Left renal cortex interstitium (tissue), 4 donors: Measurements from ENCODE around the gene AMFR. TPM values are rescaled to one million over a fixed set of nuclear protein-coding genes. Genes with fewer than 3 reads are reported as not detected.

ENCODE experiments used
- DNase-seq, 4 donors: peaks; one replicate each; pipeline ENCODE4 v3.0.0-alpha.2; 2013; ENCODE audit warnings: low read depth in 4 of 4, low spot score in 2 of 4, missing footprints in 1 of 4
- polyA plus RNA-seq, 4 donors: library from polyadenylated mRNA; unstranded; fragments of 120-200 nt; gene quantifications; one replicate each; pipeline ENCODE4 v1.2.1, GENCODE V29; 2013; ENCODE audit not compliant: insufficient read length in 4 of 4

Gene AMFR
- polyA plus RNA-seq, 4 donors: 132 to 144 (median 133) TPM

- DNase-seq: no peak
Measured at GRCh38 chr16:56337131-56337857, 88.1 kb downstream of the AMFR start.

DNA sequence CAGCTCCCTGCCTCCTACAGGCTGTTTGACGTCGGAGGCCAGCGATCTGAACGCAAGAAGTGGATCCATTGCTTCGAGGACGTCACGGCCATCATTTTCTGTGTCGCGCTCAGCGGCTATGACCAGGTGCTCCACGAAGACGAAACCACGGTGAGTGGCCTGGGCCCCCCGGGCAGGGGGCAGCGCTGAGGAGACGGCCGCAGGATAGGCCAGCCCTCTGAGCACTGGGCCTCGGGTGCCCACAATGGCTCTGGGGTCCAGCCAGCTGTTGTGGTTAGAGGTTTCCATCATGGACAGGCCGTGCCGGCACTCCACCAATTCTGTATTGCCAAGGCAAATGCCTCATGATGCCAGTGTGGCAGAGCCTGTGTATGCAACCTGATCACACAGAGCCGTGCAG is 88.6 kb downstream of the AMFR start:
- no peak for DNase-seq

GRCh38 chr16:56336071-56336688 is 89.2 kb downstream of the AMFR start:
- DNase-seq: no peak

DNA sequence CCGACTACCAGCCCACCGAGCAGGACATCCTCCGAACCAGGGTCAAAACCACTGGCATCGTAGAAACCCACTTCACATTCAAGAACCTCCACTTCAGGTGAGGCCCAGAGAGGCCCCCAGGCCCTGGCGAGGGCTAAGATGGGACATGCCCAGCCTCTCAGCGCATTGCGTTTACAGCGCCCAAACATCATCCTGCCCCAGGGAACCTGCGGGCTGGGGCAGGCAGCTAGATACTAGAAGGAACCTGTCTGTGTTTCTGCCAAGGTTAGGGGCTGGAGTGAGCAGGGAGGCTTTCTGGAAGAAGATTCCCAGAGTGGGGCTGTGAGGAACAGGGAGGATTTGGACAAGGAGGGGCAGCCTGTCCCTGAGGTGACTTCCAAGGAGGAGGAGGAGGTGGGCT is 90.6 kb downstream of the AMFR start:
- DNase-seq: no peak

GRCh38 chr16:56332464-56333079 is 92.8 kb downstream of the AMFR start:
- DNase-seq: no peak

- no peak for DNase-seq
Measured at GRCh38 chr16:56331915-56332314, 93.4 kb downstream of the AMFR start.

DNA sequence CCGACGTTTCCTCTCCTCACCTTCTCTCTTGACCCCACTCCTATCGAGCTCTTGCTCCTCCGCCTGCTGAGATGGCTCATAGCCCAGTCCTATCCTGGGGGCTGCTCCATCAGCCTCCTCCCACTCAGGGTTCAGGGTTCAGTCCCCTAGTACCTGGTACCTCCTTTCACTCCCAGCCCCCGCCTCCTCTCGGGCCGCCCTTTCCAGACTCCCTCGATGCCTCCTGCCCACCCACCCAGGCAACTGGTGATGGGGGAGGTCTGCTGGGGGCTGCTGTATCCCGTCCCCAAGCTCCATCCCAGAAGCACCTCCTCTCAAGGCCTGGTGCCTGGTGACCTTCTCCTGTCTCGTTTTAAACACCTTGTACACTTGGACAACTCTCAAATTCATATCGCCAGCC is 93.9 kb downstream of the AMFR start:
- no peak for DNase-seq

DNA sequence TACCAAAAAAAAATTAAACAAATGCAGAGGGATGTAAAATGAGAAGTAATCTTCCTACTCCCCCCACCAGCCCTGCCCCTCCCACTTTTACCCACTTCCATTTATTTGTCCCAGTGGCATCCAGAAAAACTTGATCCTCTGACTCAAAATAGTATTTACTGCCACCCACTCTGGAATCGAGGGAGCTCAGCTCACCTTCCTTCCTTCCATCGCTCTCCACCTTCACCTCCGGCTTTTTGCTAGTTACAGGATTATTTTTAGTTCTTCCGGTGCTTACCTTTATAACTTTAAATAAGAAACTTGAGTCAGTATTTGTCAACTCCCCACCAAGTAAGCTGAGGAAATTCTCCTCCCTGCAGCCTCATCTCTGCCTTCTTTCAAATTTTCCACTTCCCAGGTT is 94.9 kb downstream of the AMFR start:
- DNase-seq: no peak

- DNase-seq: no peak
Measured at GRCh38 chr16:56329887-56330286, 95.5 kb downstream of the AMFR start.

DNA sequence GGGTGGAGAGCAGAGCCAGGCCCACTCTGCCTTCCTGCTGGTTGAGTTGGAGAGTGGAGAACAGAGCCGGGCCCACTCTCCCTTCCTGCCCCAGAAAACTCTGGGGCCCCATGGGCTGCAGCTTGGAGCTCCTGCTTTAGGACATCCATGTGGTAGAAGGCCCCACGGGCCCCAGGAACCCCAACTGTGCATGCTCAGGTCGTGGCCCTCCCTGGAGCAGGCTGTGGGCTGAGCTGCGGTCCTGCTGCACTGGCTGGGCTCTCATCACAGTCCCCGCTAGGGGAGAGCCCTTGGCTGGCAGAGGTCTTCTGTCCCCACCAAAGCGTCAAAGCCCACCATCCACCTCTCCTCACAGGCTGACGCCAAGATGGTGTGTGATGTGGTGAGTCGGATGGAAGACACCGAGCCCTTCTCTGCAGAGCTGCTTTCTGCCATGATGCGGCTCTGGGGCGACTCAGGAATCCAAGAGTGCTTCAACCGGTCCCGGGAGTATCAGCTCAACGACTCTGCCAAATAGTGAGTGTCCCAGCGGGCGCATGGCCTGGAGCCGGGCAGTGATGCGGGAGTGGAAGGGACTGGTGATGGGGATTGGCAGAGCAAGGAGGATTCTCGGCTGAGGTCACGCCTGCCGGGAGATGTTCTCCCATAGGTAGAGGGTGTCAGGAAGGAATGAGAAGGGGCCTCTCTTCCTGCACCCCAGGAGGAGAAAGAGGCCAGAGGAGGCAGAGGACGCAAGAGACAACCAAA is 96.9 kb downstream of the AMFR start:
- DNase-seq: no peak

DNA sequence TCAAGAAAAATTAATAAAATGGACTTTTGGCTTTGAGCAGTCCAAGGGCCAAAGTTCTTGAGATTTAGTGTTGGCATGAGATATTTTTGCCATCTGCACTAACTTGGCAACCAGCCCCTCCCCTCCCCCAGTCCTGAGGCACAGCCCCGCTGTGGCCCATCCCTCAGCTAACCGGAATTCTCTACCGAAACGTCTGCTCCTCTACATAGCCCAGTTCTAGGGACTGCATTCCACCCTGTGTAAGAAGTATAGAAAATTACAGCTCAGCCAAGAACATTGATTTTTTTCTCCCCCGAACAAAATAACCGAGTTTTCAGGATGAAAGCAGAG is 97.5 kb downstream of the AMFR start:
- DNase-seq: no peak

DNA sequence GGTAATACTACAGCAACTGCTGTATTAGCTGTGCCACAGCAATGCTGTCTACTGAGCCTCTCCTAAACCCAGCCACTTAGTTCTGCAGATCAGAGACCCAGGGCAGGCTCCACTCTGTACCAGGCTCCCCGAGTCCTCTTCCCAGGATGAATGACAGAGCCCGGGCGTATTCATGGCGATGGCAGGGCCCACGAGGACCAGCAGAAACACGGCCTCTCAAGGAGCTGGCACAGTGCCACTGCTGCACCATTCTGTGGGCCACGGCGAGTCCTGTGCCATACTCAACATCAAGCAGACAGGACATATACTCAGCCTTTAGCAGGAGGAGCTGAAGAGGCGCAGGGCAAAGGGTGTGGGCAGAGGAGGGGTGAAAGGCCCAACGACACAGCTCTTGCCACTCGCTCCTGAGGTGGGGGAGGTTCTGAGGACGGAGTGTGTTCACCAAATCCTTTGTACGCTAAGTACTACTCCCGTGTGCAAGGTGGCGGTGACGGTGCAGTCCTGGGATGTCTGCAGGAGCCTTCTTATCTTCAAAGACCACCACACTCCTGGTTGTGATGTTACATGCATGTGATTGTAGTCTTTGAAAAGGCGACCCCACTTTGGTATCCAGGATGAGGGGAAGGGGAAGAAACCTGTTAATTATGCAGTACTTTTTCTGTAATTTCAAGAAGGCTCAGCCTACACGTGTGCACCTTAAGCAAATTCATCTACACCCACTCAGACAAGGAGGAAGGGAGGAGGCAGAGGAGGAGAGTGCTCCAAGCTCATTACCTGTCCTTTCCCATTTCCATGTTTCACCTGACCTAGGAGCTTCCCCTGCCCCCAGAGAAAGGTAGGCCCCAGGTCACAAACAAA is 98.0 kb downstream of the AMFR start:
- no peak for DNase-seq

GRCh38 chr16:56325956-56326355 is 99.4 kb downstream of the AMFR start:
- DNase-seq: no peak

DNA sequence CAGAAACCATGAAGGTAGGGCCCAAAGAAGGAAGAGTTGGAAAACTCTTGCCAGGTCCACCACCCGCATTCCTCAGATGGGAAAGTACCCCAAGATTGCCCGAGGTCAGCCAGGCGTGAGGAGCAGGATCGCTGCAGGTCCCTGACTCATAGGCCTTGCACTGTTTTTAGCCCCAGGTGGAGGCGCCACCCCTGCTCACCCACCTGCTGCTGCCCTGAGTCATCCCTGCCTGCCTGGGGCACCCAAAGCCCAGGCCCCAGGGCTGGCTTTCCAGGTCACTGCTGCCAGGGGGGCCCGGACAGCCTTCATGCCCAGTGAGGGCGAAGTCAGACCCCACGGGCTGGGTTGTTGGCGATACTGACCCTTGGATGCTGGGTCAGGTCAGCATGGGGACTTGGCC is 100.9 kb downstream of the AMFR start:
- DNase-seq: no peak

GRCh38 chr16:56321571-56321970 is 103.8 kb downstream of the AMFR start:
- DNase-seq: no peak

GRCh38 chr16:56320811-56321558 is 104.4 kb downstream of the AMFR start:
- DNase-seq: no peak

- DNase-seq: no peak
Measured at GRCh38 chr16:56320056-56320455, 105.3 kb downstream of the AMFR start.

DNA sequence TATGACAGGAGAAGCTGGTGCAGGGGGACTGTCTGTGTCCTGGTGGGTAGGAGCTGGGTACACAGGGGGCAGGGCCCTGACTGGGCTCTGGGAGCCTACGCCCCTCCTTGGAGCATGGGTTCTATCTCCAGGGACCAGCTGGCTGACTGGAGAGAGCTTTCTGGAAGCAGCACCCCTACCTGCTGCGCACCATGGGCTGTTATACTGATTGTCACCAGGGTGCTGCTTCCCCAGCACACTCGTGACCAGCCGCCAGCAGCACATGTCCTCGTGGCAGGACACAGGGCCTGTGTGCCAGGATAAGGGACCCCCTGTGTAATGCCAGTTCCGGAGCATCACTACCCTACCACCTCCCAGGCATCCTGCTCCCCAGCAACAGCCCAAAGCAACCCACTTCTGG is 106.0 kb downstream of the AMFR start:
- no peak for DNase-seq

- no peak for DNase-seq
Measured at GRCh38 chr16:56318827-56319140, 106.6 kb downstream of the AMFR start.
